HEK293 (cell line): Measurements from ENCODE around the gene FAM25A.

Experiments
- CTCF ChIA-PET: fragments of 350-600 bp; formaldehyde crosslinking; extraction: SDS; loops from one replicate; lab custom pipeline; 2021; ENCODE audit warnings: antibody characterized with exemption; lab: Yijun Ruan, JAX
- POLR2A ChIA-PET: fragments of 300-600 bp; formaldehyde crosslinking; extraction: SDS; loops from one replicate; lab custom pipeline; 2020; ENCODE audit warnings: antibody characterized with exemption, inconsistent platforms; lab: Yijun Ruan, JAX
- H3K27ac ChIP-seq: fragments of 200-500 bp; sonication (Bioruptor generic); 2 replicates; pipeline ENCODE4 v1.5.1; 2014; ENCODE audit warnings: low read depth, low read length, control low read depth, inconsistent platforms; ENCODE audit errors: extremely low read depth
- H3K36me3 ChIP-seq, 2 experiments: fragments of 200-500 bp in 1 of 2; sonication (Bioruptor generic) in 1 of 2; 1 replicate in 1 of 2; 2 replicates in 1 of 2; pipeline ENCODE4 v1.5.1; 2014 to 2017; ENCODE audit warnings: inconsistent platforms in 2 of 2, low read length in 2 of 2; ENCODE audit not compliant: control insufficient read depth in 2 of 2, insufficient read depth in 1 of 2
- H3K4me1 ChIP-seq: fragments of 200-500 bp; sonication (Bioruptor generic); 2 replicates; pipeline ENCODE4 v1.5.1; 2014; ENCODE audit warnings: mild to moderate bottlenecking, low read length, inconsistent platforms; ENCODE audit not compliant: control insufficient read depth, insufficient read depth
- H3K4me3 ChIP-seq: 2 replicates; pipeline ENCODE4 v1.5.1; 2011; ENCODE audit warnings: low read depth, mild to moderate bottlenecking, control low read depth, low read length, moderate library complexity
- H3K9me3 ChIP-seq: fragments of 200-500 bp; sonication (Bioruptor generic); 2 replicates; pipeline ENCODE4 v1.5.1; 2014; ENCODE audit warnings: low read depth, low read length, inconsistent platforms; ENCODE audit not compliant: control insufficient read depth, insufficient read depth
- KLF9 ChIP-seq: fragments of 450-650 bp; formaldehyde crosslinking; IDR thresholded peaks from 2 replicates; pipeline ENCODE4 v1.5.1; 2016; ENCODE audit warnings: missing biosample characterization, missing genetic modification characterization, low read depth
- REPIN1 ChIP-seq: fragments of 450-650 bp; formaldehyde crosslinking; IDR thresholded peaks from 2 replicates; pipeline ENCODE4 v1.5.1; 2017; ENCODE audit warnings: missing biosample characterization, missing genetic modification characterization, low read depth
- SCRT2 ChIP-seq: fragments of 450-650 bp; formaldehyde crosslinking; IDR thresholded peaks from 2 replicates; pipeline ENCODE4 v1.5.1; 2016; ENCODE audit warnings: missing biosample characterization, missing genetic modification characterization
- SP2 ChIP-seq: fragments of 450-650 bp; formaldehyde crosslinking; IDR thresholded peaks from 2 replicates; pipeline ENCODE4 v1.5.1; 2016; ENCODE audit warnings: missing biosample characterization, missing genetic modification characterization
- ZBTB7A ChIP-seq: fragments of 450-650 bp; formaldehyde crosslinking; IDR thresholded peaks from 2 replicates; pipeline ENCODE4 v1.5.1; 2016; ENCODE audit warnings: low read depth, missing biosample characterization, missing genetic modification characterization
- ZEB2 ChIP-seq: fragments of 450-650 bp; formaldehyde crosslinking; IDR thresholded peaks from 2 replicates; pipeline ENCODE4 v1.5.1; 2016; ENCODE audit warnings: missing biosample characterization, missing genetic modification characterization
- ZFP3 ChIP-seq: fragments of 450-650 bp; formaldehyde crosslinking; IDR thresholded peaks from 2 replicates; pipeline ENCODE4 v1.5.1; 2016; ENCODE audit warnings: low read depth, missing biosample characterization, missing genetic modification characterization
- ZNF112 ChIP-seq: fragments of 450-650 bp; formaldehyde crosslinking; IDR thresholded peaks from 2 replicates; pipeline ENCODE4 v1.5.0; 2017; ENCODE audit warnings: missing biosample characterization, missing genetic modification characterization
- ZNF132 ChIP-seq: fragments of 450-650 bp; formaldehyde crosslinking; IDR thresholded peaks from 2 replicates; pipeline ENCODE4 v1.5.1; 2017; ENCODE audit warnings: missing biosample characterization, missing genetic modification characterization, borderline replicate concordance
- ZNF174 ChIP-seq: fragments of 450-650 bp; formaldehyde crosslinking; IDR thresholded peaks from 2 replicates; pipeline ENCODE4 v1.5.0; 2017; ENCODE audit warnings: missing biosample characterization, mild to moderate bottlenecking, missing genetic modification characterization
- ZNF19 ChIP-seq: fragments of 450-650 bp; formaldehyde crosslinking; IDR thresholded peaks from 2 replicates; pipeline ENCODE4; 2016; ENCODE audit warnings: missing biosample characterization, missing genetic modification characterization, low read depth
- ZNF2 ChIP-seq: fragments of 450-650 bp; formaldehyde crosslinking; IDR thresholded peaks from 2 replicates; pipeline ENCODE4 v1.5.1; 2016; ENCODE audit warnings: missing biosample characterization, missing genetic modification characterization
- ZNF510 ChIP-seq: fragments of 450-650 bp; formaldehyde crosslinking; IDR thresholded peaks from 2 replicates; pipeline ENCODE4 v1.5.1; 2018; ENCODE audit warnings: mild to moderate bottlenecking, missing genetic modification characterization, missing biosample characterization; ENCODE audit not compliant: insufficient replicate concordance
- ZNF514 ChIP-seq: fragments of 450-650 bp; formaldehyde crosslinking; IDR thresholded peaks from 2 replicates; pipeline ENCODE4 v1.5.1; 2016; ENCODE audit warnings: missing biosample characterization, missing genetic modification characterization
- ZNF529 ChIP-seq: fragments of 450-650 bp; formaldehyde crosslinking; IDR thresholded peaks from 2 replicates; pipeline ENCODE4 v1.5.1; 2017; ENCODE audit warnings: missing genetic modification characterization, missing biosample characterization; ENCODE audit not compliant: insufficient replicate concordance
- ZNF544 ChIP-seq: fragments of 450-650 bp; formaldehyde crosslinking; IDR thresholded peaks from 2 replicates; pipeline ENCODE4 v1.5.0; 2017; ENCODE audit warnings: missing biosample characterization, missing genetic modification characterization
- ZNF664 ChIP-seq: fragments of 450-650 bp; formaldehyde crosslinking; IDR thresholded peaks from 2 replicates; pipeline ENCODE4 v1.5.1; 2016; ENCODE audit warnings: missing biosample characterization, missing genetic modification characterization
- ZNF791 ChIP-seq: fragments of 450-650 bp; formaldehyde crosslinking; IDR thresholded peaks from 2 replicates; pipeline ENCODE4 v1.5.1; 2016; ENCODE audit warnings: missing biosample characterization, missing genetic modification characterization
- ZXDB ChIP-seq: fragments of 450-650 bp; formaldehyde crosslinking; IDR thresholded peaks from 2 replicates; pipeline ENCODE4 v1.5.1; 2016; ENCODE audit warnings: missing biosample characterization, missing genetic modification characterization
- TF ChIP-seq, protein P1 (sequence below): fragments of 450-650 bp; formaldehyde crosslinking; IDR thresholded peaks from 2 replicates; pipeline ENCODE4 v1.5.1; 2017; ENCODE audit warnings: missing biosample characterization, mild to moderate bottlenecking, missing genetic modification characterization, moderate library complexity
- TF ChIP-seq, protein P2 (sequence below): fragments of 450-650 bp; formaldehyde crosslinking; IDR thresholded peaks from 2 replicates; pipeline ENCODE4 v1.5.1; 2016; ENCODE audit warnings: missing biosample characterization, missing genetic modification characterization
- TF ChIP-seq, protein P3 (sequence below): fragments of 450-650 bp; formaldehyde crosslinking; IDR thresholded peaks from 2 replicates; pipeline ENCODE4 v1.5.1; 2017; ENCODE audit warnings: missing biosample characterization, missing genetic modification characterization

Gene FAM25A

DNA sequence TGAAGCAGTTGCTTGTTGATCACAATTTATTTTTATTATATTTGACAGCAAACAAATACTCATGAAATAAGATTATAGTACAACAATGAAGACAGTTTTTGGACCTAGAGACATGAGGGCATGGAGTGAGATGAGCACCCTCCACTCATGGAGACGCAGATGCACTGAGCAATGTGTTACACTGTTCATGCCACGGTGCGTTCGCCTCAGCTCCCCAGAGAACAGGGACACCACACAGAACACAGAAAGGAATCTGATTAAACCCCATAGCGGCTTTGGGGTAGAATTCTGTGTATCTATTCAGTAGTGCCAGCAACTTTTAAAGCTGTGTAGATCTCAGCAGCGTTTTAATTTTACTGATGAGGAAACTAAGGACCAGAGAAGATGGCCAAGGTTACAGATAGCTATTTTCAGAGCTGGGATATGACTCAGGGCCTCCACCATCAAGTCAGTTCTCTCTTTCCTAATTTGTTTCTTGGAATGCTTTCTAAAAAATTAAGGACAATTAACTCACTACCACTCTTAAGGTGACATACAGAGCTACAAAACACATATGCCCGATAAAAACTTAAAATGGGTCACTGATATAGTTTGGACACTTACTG is 33.6 kb downstream of the FAM25A start:
- CTCF ChIA-PET = interaction anchor here (0.6 to 1.1 kb wide), 3 partner anchors 10 to 115 kb away, joined by 3 read pairs; no protein-coding TSS in a partner anchor

DNA sequence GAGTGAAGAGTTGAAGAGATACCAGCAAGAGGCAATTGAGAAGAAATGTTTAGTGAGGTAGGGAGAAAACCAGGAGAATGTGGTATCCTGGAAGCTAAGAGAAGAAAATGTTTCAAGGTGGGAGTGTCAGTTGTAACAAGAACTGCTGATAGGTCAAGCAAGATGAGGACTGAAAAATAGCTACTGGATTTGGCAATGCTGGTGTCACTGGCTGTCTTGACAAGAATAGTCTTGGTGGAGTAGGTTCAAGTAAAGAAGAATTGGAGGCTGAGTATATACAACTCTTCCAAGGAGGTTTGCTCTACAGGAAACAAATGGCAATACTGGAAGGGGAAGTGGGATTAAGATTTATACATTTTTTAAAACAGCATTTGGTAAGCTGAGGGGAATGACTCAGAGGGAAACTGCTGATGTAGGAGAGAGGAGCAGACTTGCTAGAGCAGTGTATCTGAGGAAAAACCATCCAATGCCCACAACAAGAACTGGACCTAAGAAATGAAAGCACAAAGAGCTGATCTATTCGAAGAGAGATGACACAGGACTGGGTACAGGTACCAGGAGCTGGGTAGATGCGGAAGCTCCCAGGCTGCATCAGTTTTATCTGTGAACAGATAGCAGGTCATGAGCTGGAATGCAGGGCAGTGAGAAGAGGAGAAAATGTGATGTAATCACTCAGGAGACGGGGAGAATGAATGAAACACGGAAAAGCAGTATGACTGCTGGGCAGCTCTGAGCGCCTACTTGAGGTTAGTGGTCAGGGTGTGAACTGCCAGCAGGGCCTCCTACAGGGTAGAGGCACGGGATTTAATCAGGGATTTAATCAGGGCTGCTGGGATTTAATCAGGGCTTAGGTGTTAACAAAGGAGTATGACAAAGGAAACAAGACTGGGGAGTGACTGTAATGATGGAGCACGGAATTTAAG is 34.5 kb downstream of the FAM25A start:
- Histone ChIP-seq H3K4me3 (no peak overlapping the region), H3K9me3 (no peaks in the 10 kb centered on the region), H3K4me1 (no peaks in the 10 kb centered on the region), H3K27ac (no peak overlapping the region), H3K36me3 (peaks cover 31 to 78% of the 10 kb centered on the region in 2 experiments)
- ChIA-PET CTCF (interaction anchor here (0.6 to 0.8 kb wide), 3 partner anchors 15 to 116 kb away, joined by 3 read pairs; no protein-coding TSS in a partner anchor), POLR2A (no interaction called here)
- TF ChIP-seq ZNF510 (tag by site-specific recombination) = no peak
- no peak for TF ChIP-seq ZNF791 (tag by site-specific recombination)
- TF ChIP-seq, protein P1, sequence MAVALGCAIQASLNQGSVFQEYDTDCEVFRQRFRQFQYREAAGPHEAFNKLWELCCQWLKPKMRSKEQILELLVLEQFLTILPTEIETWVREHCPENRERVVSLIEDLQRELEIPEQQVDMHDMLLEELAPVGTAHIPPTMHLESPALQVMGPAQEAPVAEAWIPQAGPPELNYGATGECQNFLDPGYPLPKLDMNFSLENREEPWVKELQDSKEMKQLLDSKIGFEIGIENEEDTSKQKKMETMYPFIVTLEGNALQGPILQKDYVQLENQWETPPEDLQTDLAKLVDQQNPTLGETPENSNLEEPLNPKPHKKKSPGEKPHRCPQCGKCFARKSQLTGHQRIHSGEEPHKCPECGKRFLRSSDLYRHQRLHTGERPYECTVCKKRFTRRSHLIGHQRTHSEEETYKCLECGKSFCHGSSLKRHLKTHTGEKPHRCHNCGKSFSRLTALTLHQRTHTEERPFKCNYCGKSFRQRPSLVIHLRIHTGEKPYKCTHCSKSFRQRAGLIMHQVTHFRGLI (tag by site-specific recombination) = no peak
- TF ChIP-seq, protein P2, sequence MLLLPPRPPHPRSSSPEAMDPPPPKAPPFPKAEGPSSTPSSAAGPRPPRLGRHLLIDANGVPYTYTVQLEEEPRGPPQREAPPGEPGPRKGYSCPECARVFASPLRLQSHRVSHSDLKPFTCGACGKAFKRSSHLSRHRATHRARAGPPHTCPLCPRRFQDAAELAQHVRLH (tag by site-specific recombination) = no peak
- TF ChIP-seq, protein P3, sequence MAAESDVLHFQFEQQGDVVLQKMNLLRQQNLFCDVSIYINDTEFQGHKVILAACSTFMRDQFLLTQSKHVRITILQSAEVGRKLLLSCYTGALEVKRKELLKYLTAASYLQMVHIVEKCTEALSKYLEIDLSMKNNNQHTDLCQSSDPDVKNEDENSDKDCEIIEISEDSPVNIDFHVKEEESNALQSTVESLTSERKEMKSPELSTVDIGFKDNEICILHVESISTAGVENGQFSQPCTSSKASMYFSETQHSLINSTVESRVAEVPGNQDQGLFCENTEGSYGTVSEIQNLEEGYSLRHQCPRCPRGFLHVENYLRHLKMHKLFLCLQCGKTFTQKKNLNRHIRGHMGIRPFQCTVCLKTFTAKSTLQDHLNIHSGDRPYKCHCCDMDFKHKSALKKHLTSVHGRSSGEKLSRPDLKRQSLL (tag by site-specific recombination) = no peak

More for the DNA sequence above, 33.6 kb downstream of the FAM25A start:
- TF ChIP-seq ZXDB (tag by site-specific recombination) = no peak
- TF ChIP-seq ZNF514 (tag by site-specific recombination) = no peak
- no peak for TF ChIP-seq ZNF2 (tag by site-specific recombination)
- TF ChIP-seq ZNF529 (tag by site-specific recombination) = no peak
- no peak for TF ChIP-seq SP2
- no peak for TF ChIP-seq ZBTB7A (tag by site-specific recombination)
- TF ChIP-seq ZEB2 = no peak
- no peak for TF ChIP-seq SCRT2 (tag by site-specific recombination)
- no peak for TF ChIP-seq ZNF174 (tag by site-specific recombination)
- TF ChIP-seq REPIN1 = no peak
- no peak for TF ChIP-seq KLF9
- TF ChIP-seq ZNF19 = no peak
- TF ChIP-seq ZNF544 (tag by site-specific recombination) = no peak
- TF ChIP-seq ZNF664 (tag by site-specific recombination) = no peak
- no peak for TF ChIP-seq ZNF132 (tag by site-specific recombination)
- no peak for TF ChIP-seq ZNF112 (tag by site-specific recombination)
- TF ChIP-seq ZFP3 (tag by site-specific recombination) = no peak
- TF ChIP-seq, all 188 proteins: peak for 0
- POLR2A ChIA-PET = no interaction called here
- Histone ChIP-seq H3K36me3 (peaks cover 38 to 76% of the 10 kb centered on the region in 2 experiments), H3K4me1 (no peaks in the 10 kb centered on the region), H3K27ac (no peak overlapping the region), H3K9me3 (no peaks in the 10 kb centered on the region), H3K4me3 (no peak overlapping the region)
